IPS-15b (cell line): ENCODE results near the gene JAGN1.
"Not testable (repeated sequence)": the region's sequence is repeated elsewhere in the genome, so short reads cannot be mapped to it uniquely, and the experiment has no call there.

Experiments
- H3K27me3 ChIP-seq: one replicate; pipeline ENCODE4 v1.6.1; 2013; ENCODE audit warnings: low read length; ENCODE audit not compliant: control insufficient read depth, insufficient read depth
- H3K36me3 ChIP-seq: one replicate; pipeline ENCODE4 v1.6.1; 2013; ENCODE audit warnings: low read length; ENCODE audit not compliant: control insufficient read depth, insufficient read depth
- H3K4me1 ChIP-seq: one replicate; pipeline ENCODE4 v1.6.1; 2013; ENCODE audit warnings: mild to moderate bottlenecking, low read length; ENCODE audit not compliant: control insufficient read depth, insufficient read depth
- H3K4me3 ChIP-seq: one replicate; pipeline ENCODE4 v1.5.1; 2013; ENCODE audit warnings: low read depth, low read length
- H3K9ac ChIP-seq: one replicate; pipeline ENCODE4 v1.6.1; 2013; ENCODE audit warnings: low read depth, mild to moderate bottlenecking, low read length
- H3K9me3 ChIP-seq: one replicate; pipeline ENCODE4 v1.6.1; 2013; ENCODE audit warnings: mild to moderate bottlenecking, low read length; ENCODE audit not compliant: control insufficient read depth, insufficient read depth

JAGN1 gene

DNA sequence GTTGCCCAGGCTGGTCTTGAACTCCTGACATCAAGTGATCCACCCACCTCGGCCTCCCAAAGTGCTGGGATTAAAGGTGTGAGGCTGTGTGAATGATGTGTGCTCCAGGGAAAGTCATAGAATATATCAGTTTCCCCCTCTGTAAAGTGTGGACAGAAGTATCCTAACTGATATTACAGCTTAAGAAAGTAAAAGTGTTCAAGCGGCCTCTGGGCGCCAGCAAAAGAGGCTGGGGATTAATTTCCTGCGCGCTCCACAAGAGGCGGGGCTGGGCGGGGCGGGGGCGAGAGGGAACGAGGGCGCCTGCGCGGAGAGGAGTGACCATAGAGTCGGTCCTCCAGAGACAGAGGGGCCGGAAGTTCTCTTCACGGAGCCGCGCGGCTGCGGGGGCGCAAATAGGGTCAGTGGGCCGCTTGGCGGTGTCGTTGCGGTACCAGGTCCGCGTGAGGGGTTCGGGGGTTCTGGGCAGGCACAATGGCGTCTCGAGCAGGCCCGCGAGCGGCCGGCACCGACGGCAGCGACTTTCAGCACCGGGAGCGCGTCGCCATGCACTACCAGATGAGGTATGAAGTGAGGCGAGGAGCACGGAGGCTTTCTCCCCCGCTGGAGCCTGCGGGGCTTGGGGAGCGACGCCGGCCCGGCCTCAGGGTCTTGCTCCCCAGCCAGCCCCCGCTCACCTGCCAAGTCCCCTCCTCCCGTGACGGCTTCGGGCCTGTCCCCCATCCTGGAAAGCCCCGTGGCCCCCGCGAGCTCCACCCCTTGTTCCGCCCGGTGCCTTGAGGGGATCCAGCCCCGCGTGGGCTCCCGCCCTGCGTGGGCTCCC, at the start of gene JAGN1:
Gene JAGN1 (plus strand): TSS at position 362 of the 823 bp plus-strand sequence. CDS start 113 bp downstream, at position 475.
- Histone ChIP-seq H3K36me3 (peaks cover 13% of the 10 kb centered on the region), H3K27me3 (no peaks in the 10 kb centered on the region), H3K9ac (peak within 1 kb of the TSS; percentile 94), H3K9me3 (no peaks in the 10 kb centered on the region), H3K4me1 (no peaks in the 10 kb centered on the region), H3K4me3 (peak within 1 kb of the TSS; percentile 94)

DNA sequence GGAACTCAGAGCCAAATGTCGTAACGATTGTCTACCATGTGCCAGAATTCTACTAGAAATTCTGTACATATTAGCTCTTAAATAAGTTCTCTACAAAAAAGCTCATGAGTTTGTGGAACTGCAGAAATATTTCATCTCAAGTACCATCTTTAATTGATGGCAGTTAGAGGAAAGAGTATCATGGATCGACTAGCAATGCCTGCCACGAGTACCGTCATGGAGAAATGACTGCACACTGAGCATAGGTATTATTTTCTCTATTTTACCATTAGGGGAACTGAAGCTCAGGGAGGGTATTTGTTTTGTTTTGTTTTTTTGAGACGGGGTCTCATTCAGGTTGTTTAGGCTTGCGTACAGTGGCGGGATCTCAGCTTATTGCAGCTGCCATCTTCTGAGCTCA, 49.4 kb upstream of the JAGN1 start:
- no peaks in the 10 kb centered on the region for H3K27me3 ChIP-seq
- no peaks in the 10 kb centered on the region for H3K9me3 ChIP-seq
- peaks cover 3% of the 10 kb centered on the region for H3K4me1 ChIP-seq
- peaks cover 18% of the 10 kb centered on the region for H3K36me3 ChIP-seq
- no peak overlapping the region for H3K4me3 ChIP-seq
- no peak overlapping the region for H3K9ac ChIP-seq

DNA sequence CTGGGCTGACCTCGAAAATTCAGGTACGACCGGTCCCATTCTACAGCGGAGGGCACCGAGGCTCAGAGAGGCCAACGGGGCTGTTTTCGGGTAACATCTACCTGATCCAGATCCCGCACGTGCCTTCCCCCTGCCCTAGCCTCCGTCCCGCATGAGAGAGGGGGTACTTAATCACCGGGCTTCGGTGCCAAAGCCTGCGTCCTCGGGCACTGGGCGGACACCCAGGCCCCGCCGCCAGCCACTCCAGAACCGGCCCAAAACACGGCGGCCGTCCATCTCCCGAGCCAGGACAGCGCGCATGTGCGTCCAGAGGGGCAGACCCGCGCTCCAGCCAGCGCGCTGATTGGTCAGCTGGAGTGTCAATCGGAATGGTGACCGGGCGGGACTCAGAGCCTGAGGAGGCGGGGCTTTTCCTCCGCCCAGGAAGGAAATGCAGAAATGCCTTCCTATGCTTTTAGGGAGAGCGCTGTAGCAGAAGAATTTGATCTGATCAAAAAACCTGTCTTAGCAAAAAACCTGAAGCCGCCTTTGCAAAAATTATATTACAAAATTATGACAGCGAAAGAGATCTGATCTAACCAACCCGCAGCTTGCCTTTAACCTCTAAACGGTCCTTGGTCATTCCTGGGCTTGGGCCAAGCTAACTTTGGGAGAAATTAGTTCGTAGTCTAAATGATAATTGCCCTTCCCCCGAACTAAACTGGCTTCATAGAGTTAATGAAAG, 46.5 kb upstream of the JAGN1 start, which contains the start of gene RPUSD3:
Gene RPUSD3 (minus strand): TSS at position 294 of the 724 bp plus-strand sequence. CDS start 18 bp downstream, at position 276.
- H3K4me1 ChIP-seq, result peaks cover 3% of the 10 kb centered on the region
- peak within 1 kb of the TSS; percentile 81 for H3K9ac ChIP-seq
- H3K27me3 ChIP-seq, result no peaks in the 10 kb centered on the region
- peak within 1 kb of the TSS; percentile 96 for H3K4me3 ChIP-seq
- peaks cover 14% of the 10 kb centered on the region for H3K36me3 ChIP-seq
- no peaks in the 10 kb centered on the region for H3K9me3 ChIP-seq

DNA sequence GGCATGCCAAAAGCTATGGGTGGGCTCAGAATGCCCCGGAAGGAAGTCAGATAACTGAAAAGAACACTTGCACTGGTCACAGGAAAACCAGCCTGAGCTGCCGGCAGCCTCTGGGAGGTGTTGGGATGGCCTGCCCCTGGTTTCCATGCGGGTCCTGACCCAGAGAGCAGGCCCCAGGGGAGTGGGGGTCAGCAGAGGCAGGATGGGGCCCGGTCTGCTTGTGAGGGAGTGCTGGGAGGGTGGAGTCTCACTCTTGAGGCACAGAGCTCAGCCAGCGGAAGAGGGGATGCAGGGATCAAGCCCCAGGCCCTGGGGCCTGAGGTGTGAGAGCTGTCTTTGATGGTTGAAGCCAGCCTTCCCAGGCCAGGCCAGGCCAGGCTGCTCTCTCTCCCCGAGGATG, 44.2 kb upstream of the JAGN1 start:
- H3K4me1 ChIP-seq, result peaks cover 3% of the 10 kb centered on the region
- H3K9ac ChIP-seq, result no peak overlapping the region
- H3K36me3 ChIP-seq, result peaks cover 3% of the 10 kb centered on the region

DNA sequence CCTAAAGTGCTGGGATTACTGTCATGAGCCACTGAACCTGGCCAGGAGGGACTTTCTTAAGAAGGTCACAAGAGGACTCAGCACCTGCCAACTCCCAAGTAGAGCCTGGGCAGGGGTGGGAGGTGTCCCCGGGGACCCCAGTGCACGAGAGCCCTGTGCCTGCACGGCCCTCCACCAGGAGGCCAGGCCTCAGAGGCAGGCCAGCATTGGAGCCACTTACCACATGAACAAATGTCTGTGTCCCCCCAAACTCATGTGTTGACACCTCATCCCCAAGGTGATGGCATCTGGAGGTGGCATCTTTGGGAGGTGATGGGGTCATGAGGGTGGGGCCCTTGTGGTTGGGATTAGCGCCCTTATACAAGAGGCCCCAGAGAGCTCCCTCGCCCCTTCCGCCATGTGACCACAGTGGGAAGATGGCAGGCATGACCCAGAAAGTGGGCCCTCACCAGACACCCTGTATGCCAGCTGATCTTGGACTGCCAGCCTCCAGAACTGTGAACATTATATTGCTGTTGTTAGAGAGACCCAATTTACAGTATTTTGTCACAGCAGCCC, 43.4 kb upstream of the JAGN1 start:
- Histone ChIP-seq H3K36me3 (no peaks in the 10 kb centered on the region), H3K9ac (no peak overlapping the region), H3K4me1 (peaks cover 3% of the 10 kb centered on the region), H3K9me3 (no peaks in the 10 kb centered on the region), H3K27me3 (no peaks in the 10 kb centered on the region), H3K4me3 (no peak overlapping the region)

More for the DNA sequence above, 44.2 kb upstream of the JAGN1 start:
- Histone ChIP-seq H3K4me3 (no peak overlapping the region), H3K27me3 (no peaks in the 10 kb centered on the region), H3K9me3 (no peaks in the 10 kb centered on the region)

DNA sequence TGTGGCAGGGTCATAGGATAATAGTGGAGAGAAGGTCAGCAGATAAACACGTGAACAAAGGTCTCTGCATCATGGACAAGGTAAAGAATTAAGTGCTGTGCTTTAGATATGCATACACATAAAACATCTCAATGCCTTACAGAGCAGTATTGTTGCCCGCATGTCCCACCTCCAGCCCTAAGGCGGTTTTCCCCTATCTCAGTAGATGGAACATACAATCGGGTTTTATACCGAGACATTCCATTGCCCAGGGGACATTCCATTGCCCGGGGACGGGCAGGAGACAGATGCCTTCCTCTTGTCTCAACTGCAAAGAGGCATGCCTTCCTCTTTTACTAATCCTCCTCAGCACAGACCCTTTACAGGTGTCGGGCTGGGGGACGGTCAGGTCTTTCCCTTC, 42.5 kb upstream of the JAGN1 start:
- not testable (repeated sequence) for H3K4me3 ChIP-seq, H3K9me3 ChIP-seq, H3K36me3 ChIP-seq, H3K4me1 ChIP-seq, H3K27me3 ChIP-seq, H3K9ac ChIP-seq

DNA sequence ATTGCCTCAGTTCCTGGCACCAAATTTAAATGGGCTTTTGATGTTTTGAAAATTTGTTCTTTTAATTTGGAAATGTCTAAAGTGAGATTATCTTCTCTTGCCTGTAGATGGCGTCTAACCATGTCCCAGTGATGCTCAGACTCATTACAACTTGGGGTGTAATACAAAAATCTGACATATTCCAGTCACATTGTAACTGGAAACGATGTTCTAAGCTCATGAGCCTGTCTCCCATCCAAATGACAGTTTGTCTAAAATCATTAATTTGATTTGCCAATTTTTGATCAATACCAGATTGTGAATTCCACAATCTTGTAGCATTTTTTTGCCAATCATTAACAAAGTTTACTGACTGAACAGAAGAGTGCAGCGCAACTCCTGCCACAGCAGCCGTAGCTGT, 41.5 kb upstream of the JAGN1 start:
- H3K9me3 ChIP-seq, H3K27me3 ChIP-seq, H3K4me3 ChIP-seq, H3K4me1 ChIP-seq, H3K9ac ChIP-seq, H3K36me3 ChIP-seq: not testable (repeated sequence)

DNA sequence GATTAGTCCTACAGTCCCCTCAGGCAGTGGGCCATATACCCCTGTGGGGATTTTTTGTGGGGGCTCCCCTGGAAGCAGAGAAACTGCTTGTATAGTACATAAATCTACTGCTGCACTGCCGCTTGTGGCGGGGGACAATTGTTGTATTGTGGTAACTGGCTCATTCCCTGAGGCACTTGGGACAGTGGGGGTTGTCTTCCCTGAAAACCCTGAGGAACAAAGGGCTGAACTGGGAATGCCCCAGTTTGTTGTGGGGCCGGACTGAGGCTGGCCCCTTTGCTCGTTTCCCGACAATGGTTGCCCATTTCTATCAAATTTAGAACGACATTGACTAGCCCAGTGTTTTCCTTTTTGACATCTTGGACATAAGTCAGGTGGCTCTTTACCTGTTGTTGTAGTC, 39.0 kb upstream of the JAGN1 start:
- H3K9me3 ChIP-seq, H3K4me1 ChIP-seq, H3K4me3 ChIP-seq, H3K27me3 ChIP-seq, H3K9ac ChIP-seq, H3K36me3 ChIP-seq: not testable (repeated sequence)

DNA sequence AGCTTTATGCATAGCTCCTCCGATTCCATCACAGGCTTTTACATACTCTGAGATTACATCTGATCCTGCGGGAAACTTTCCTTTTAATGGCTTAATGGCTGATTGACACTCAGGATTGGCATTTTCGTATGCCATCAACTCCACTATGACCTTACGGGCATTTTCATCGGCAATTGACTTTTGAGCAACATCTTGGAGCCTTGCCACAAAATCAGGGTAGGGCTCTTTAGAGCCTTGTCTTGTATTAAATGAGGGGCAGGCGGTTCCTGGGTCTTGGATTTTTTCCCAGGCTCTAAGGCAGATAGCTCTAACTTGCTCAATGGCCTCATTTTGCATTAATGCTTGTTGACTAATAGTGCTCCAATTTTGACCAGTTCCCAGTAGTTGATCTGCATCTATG, 38.5 kb upstream of the JAGN1 start:
- H3K9ac ChIP-seq, H3K36me3 ChIP-seq, H3K4me3 ChIP-seq, H3K9me3 ChIP-seq, H3K4me1 ChIP-seq, H3K27me3 ChIP-seq: not testable (repeated sequence)

DNA sequence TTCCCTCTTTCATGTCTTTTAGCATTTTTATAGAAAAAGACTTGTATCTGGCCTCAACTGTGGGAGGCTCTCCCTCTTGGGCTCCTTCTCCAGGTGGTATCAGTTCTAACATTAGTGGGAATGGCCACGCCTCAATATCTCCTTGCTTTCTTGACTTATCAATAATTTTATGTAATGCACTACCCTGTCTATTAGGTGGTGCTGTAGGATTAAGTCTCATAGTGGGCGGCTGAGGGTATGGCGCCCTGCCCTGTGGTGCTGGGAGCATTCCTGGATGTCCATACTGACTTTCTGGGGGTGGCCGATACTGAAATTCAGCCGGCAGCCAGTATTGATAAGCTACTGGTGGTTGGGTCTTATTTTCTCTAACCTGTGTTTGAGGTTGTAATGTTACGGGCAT, 37.9 kb upstream of the JAGN1 start:
- Histone ChIP-seq H3K4me3 (no peak overlapping the region), H3K27me3 (no peaks in the 10 kb centered on the region), H3K36me3 (no peaks in the 10 kb centered on the region), H3K9me3 (no peaks in the 10 kb centered on the region), H3K4me1 (no peaks in the 10 kb centered on the region), H3K9ac (no peak overlapping the region)

DNA sequence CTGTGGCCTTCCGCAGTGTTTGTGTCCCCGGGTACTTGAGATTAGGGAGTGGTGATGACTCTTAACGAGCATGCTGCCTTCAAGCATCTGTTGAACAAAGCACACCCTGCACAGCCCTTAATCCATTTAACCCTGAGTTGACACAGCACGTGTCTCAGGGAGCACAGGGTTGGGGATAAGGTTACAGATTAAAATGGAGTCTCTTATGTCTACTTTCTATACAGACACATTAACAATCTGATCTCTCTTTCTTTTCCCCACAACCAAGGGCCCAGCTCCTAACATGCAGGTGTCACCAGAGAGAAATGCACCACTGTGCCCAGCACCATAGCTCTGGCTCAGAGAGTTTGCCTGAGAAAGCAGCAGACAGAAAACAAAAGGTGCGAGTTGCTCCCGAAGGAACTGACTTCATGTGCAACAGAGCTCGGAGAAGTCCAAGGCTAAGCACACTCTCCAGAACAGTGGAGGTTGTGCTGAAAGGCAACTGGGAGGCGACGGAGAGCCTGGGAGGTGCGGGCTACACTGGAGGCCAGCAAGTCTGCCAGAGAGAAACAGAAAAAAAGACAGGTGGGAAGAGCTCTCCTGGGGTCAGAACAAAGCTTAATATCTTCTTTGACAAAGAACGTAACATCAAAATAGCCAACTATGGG, 36.0 kb upstream of the JAGN1 start:
- not testable (repeated sequence) for H3K27me3 ChIP-seq, H3K4me1 ChIP-seq, H3K9ac ChIP-seq, H3K4me3 ChIP-seq, H3K9me3 ChIP-seq, H3K36me3 ChIP-seq
